TTC549 (cell line): ENCODE data around the gene PMEL.
"Not testable (repeated sequence)": the region's sequence is repeated elsewhere in the genome, so short reads cannot be mapped to it uniquely, and the experiment has no call there.

Experiments
- FAIRE-seq: peaks from 2 replicates; lab custom pipeline; 2012; peaks lifted over from hg19 to GRCh38; lab: Jason Lieb, UNC

The PMEL gene

GRCh38 chr12:55922126-55922525, 43.7 kb downstream of the PMEL start:
- no peak for FAIRE-seq

- FAIRE-seq: not testable (repeated sequence)
Observed at GRCh38 chr12:55919032-55919431, 46.8 kb downstream of the PMEL start.

GRCh38 chr12:55915482-55915859, 50.4 kb downstream of the PMEL start:
- FAIRE-seq: no peak

- FAIRE-seq: no peak
Observed at GRCh38 chr12:55912908-55913307, 52.9 kb downstream of the PMEL start.

GRCh38 chr12:55909513-55909884, 56.3 kb downstream of the PMEL start:
- no peak for FAIRE-seq

- no peak for FAIRE-seq
Observed at GRCh38 chr12:55908726-55909512, 56.9 kb downstream of the PMEL start.

GRCh38 chr12:55906056-55906455, 59.8 kb downstream of the PMEL start:
- no peak for FAIRE-seq
